ENCODE data around the gene CDNF.
"Not testable (repeated sequence)": the region's sequence is repeated elsewhere in the genome, so short reads cannot be mapped to it uniquely, and the experiment has no call there.

Gene CDNF

DNA sequence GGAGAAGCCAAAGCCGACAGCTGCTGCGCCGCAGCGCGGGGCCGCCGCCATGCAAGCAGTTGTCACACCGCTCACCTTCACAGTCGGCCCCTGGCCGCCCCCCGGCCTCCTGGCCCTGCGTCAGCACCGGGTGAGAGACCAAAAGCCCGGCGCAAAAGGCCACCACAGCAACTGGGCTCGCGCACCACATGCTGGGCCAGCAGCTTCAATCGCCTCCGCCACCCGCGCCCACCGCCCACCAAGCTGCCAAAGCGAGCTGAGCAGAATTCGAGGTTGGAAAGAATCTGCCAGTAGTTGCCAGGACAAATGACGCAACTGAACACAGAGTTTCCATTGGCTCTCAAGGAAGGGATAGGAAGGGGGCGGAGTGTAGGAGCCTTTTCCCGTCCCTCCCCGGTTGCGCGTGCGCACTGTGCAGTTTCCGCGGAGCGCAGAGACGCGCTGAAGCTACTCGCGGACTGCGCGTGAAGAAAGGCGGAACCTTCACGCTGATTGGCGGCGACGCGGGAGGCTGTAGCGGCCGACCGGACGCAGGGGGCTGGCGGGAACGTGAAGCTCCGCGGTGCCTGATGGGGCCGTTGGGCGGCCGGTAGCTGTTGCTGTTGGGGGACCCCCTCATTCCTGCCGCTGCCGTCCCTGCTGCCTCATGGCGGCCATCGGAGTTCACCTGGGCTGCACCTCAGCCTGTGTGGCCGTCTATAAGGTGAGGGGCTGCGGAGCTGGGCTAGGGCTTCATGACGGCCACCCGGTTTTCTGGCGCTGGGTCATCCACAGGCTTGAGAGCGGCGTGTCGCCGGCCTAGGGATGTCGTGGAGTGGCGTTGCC, at the start of gene CDNF, which contains the start of the genes HSPA14 and MSANTD7:
CDNF (minus strand) TSS at position 281 of the 825 bp plus-strand sequence; CDS start at position 190, 91 bp downstream.
HSPA14 (plus strand) TSS at position 550 of the 825 bp plus-strand sequence; CDS start at position 647, 97 bp downstream.
MSANTD7 (plus strand) TSS at position 550 of the 825 bp plus-strand sequence. CDS start 3,979 bp downstream, outside the sequence.
- DNase-seq: peak; percentile 91

DNA sequence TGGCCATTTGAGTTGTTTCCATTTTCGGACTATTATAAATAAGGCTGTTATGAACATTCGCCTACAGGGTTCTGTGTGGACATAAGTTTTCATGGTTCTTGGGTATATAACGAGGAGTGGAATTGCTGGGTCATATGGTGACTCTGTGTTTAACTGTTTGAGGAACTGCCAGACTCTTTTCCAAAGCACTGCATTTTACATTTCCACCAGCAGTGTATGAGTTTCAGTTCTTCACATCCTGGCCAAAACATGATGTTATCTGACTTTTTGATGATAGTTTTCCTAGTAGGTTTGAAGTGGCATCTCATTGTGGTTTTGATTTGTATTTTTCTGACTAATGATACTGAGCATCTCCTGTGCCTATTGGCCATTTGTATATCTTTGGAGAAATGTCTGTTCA, 46.2 kb upstream of the CDNF start:
- no peak for DNase-seq

DNA sequence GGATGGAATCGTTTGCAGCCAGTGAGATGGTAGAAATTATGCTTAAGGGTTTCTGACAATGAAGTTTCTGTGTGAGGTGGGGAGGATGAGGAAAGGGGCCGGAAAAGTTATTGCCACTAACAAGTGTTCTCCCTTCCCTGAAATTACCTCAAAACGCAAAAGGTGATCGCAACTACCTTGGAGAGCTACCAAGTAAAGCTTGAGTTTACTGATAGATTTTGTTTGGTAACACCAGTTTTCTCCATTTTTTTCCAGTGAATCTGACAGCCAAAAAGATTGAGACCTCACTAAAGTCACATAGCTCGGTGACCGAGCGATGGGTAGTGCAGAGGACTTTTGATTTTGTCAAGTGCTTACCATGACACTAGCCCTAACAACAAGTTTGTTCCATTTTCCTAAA, 42.4 kb upstream of the CDNF start:
- no peak for DNase-seq

- DNase-seq: no peak
Observed at GRCh38 chr10:14879928-14880193, 42.0 kb upstream of the CDNF start.

- no peak for DNase-seq
Observed at GRCh38 chr10:14879124-14879927, 41.5 kb upstream of the CDNF start.

DNA sequence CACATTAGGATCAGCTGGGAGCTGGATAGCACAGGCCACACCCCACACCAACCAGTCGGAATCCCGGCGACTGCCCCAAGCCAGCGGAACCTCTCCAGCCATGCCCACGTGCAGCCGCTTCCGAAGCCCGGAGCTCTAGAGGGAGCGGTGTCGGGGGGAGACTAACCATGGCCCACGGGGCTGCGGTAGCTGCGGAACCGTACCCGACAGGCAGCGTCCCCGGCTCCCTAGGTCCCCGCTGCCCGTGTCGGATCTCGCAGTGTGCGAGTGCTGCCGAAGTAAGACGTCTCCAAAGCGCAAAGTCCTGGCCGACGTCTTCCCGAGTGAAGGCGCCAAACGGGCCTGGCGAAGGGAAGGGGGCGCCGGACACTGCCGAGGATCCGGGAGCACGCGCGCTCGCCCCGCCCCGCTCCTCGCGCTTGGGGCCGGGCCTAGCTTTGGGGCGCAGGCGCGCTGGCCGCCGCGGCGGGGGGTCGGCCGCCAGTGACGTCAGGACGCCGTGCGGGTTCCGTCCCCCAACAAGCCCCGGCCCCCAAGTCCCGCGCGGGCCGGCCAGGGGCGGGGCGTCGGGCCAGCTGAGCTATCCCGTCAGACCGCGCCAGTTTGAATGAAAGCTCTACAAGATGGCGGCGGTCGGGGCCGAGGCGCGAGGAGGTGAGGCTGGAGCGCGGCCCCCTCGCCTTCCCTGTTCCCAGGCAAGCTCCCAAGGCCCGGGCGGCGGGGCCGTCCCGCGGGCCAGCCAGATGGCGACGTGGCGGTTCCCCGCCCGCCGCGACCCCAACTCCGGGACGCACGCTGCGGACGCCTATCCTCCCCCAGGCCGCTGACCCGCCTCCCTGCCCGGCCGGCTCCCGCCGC, 40.7 kb upstream of the CDNF start, which contains the start of gene SUV39H2:
SUV39H2 (plus strand) TSS at position 601 of the 858 bp plus-strand sequence; CDS start at position 624, 23 bp downstream.
- DNase-seq: peak; percentile 55

DNA sequence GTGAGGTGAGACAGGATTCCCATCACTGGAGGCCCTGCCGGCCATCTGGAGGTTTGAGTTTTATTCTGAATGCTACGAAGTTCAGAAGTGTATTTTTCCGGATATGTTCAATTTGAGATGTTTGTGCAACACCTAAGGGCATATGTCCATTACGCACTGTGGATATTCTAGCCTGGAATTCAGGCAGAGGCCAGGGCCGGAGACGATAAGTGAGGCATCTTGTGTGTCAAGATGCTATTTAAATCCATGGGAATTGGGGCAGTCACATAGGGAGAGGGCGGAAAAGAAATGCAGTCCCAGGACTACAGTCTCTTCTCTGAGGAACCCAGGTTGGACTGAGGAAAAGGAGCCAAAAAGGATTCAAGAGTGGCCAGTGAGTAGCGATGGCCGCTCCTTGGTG, 38.9 kb upstream of the CDNF start:
- DNase-seq: no peak

GRCh38 chr10:14875941-14876340, 38.1 kb upstream of the CDNF start:
- no peak for DNase-seq

- no peak for DNase-seq
Observed at GRCh38 chr10:14873090-14873760, 35.4 kb upstream of the CDNF start.

GRCh38 chr10:14864871-14865270, 27.0 kb upstream of the CDNF start:
- DNase-seq: not testable (repeated sequence)

DNA sequence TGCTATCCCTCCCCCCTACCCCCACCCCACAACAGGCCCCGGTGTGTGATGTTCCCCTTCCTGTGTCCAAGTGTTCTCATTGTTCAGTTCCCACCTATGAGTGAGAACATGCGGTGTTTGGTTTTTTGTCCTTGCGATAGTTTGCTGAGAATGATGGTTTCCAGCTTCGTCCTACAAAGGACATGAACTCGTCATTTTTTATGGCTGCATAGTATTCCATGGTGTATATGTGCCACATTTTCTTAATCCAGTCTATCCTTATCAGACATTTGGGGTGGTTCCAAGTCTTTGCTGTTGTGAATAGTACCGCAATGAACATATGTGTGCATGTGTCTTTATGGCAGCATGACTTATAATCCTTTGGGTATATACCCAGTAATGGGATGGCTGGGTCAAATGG, 26.6 kb upstream of the CDNF start:
- DNase-seq: not testable (repeated sequence)

GRCh38 chr10:14860791-14861190, 23.0 kb upstream of the CDNF start:
- no peak for DNase-seq

DNA sequence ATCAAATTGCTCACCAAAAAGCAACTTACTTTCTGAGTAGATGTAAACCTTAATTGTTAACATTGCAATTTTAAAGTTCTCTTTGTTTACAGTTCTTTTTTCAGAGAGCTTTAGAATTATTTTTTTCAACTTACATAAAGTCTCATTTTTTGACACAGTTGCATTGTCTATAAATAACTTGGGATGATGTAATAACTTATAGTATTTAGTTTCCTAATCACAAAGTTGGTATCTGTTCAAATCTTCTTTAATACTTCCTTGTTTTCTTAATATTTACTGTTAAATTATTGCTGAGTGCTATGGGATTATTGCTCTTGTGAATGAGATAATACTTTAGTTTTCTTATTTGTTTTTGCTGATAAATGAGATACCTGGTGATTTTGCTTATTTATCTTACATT, 21.9 kb upstream of the CDNF start:
- DNase-seq: no peak

GRCh38 chr10:14859043-14859442, 21.2 kb upstream of the CDNF start:
- DNase-seq: no peak

DNA sequence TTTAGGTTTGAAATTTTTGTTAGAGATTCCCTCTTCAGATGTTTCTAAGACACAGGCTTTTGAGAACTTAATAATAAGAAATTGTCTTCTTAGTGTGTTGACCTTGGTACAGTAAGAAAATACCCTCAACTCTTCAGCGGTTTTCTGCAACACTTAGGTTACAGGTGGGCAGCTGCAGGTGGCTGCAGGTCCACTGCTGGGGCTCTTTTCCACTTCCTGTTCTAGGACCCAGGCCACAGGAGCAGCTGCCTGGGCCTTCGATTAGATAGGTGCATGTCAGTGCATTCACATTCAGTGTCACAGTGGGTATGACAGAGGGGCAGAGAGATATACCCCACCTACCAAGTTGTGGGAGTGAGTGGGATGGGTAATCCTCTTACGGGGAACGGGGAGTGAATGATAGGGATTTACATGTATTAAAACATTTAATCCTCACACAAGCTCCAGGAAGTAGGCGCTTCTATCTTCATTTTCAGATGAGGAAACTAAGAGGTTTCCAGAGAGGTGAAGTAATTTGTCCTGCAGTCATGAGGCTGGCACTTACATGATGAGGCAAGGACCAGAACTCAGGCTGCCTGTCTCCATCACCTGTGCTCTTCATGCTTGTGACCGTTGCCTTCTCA, 20.6 kb upstream of the CDNF start:
- no peak for DNase-seq

DNA sequence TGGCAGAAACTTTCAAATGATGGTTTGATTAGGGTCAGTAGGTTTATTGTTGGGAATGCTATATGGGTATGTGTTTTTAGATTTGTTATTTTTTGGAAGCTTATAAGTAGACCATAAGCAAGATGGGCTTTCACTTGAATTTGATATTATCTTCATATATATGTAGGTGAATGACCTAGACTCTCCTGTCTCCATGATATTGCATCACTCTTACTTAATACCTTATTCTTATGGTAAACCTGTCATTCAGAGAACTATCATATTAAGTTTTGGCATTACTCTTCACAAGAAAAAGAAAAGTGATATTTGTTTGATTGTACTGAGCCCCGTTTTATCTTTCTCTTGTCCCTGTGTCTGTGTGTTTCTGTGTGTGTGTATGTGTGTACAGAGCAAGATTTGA, 17.6 kb upstream of the CDNF start:
- DNase-seq: no peak

DNA sequence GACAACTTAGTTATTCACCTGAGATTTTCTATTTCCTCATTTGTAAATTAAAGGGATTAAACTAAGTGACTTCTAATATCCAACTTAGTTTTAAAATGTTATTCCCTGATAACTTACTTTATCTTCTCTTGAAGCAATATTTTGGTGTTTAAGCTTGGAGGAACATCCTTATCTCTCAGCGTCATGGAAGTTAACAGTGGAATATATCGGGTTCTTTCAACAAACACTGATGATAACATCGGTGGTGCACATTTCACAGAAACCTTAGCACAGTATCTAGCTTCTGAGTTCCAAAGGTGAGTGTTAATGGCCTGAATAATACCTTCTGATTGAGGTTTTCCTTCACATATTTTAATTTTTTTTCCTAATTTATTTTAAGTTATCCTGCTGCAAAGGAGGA, 14.4 kb upstream of the CDNF start:
- DNase-seq: no peak

DNA sequence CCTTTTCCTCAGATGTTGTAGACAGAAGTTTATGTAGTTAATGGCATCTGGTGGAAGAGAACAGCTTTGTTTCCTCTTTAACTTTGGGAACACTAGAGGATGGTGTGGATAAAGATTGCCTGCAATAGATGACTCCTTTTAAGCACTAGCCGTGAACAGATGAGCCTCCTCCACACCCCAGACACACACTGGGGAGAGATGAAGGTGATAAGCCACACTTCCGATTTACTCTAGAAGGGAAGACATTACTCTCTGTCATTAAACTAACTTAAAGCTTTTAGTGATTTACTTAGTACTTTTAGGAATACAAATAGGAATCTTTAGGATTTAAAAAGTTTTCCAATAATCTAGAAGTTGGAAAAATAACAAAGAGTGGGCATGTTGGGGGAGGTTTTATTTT, 7.1 kb upstream of the CDNF start:
- DNase-seq: no peak

DNA sequence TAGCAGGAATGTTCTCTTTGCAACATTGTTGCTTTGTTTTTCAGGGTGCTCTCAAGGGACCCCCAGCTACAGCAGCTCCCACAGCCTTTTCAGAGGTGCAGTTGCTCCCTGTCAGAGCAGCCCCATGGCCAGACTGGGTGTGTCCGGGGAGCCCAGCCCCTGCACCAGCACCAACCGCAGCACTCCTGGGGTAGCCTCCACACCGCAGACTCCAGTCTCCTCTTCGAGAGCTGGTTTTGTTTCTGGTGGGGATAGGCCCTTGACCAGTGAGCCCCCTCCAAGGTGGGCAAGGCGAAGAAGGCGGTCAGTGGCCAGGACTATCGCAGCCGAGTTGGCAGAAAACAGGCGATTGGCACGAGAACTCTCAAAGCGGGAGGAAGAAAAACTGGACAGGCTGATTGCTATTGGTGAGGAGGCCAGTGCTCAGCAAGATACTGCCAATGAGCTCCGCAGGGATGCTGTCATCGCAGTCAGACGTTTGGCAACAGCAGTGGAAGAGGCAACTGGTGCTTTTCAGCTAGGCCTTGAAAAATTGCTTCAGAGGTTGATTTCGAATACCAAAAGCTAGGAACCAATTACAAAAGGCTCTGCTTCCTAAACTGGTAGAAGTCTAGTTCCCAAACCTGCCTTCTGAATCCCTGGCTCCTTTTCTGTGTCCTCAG, 5.6 kb upstream of the CDNF start:
- no peak for DNase-seq

DNA sequence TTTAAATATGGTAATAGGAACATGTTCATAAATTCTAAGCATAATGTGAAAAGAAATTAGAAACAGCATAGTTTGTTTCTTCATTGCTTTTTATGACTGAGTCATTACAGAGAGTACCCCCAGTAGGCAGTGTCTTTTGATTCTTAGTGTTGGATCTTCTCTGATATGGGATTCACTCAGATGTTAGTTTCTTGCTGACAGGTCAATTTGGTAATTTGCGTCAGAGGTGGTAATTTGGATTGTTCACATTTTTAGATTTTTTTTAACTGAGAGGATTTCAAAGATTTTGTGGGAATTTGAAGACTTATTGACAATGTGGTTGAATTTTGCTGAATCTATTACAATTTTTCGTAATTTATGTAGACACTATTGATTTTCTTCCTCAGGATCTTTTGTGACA, 2.3 kb upstream of the CDNF start:
- no peak for DNase-seq

GRCh38 chr10:14839305-14839695, 1.5 kb upstream of the CDNF start:
- no peak for DNase-seq
